Keratinocyte (primary cell): ENCODE results near the gene ELMO3. TPM values are rescaled to one million over a fixed set of nuclear protein-coding genes. Genes with fewer than 3 reads are reported as not detected.

Experiments used
- DNase-seq: peaks from one replicate; pipeline ENCODE4 v3.0.0-alpha.2; 2011; ENCODE audit warnings: low read depth, missing footprints, low spot score
- FAIRE-seq: peaks from 2 replicates; lab custom pipeline; 2011; peaks lifted over from hg19 to GRCh38; lab: Jason Lieb, UNC
- H2AFZ ChIP-seq: 2 replicates; pipeline ENCODE4 v1.6.0; 2012; ENCODE audit warnings: low read length, control low read depth, inconsistent platforms; ENCODE audit not compliant: control insufficient read depth
- H3K27ac ChIP-seq: 2 replicates; pipeline ENCODE4 v1.5.1; 2011; ENCODE audit warnings: low read length; ENCODE audit not compliant: control insufficient read depth, insufficient read depth
- H3K27me3 ChIP-seq: 3 replicates; pipeline ENCODE4 v1.6.0; 2011; ENCODE audit warnings: low read length; ENCODE audit not compliant: control insufficient read depth, insufficient read depth; ENCODE audit errors: extremely low read depth
- H3K36me3 ChIP-seq, 2 experiments: 2 replicates in 1 of 2; 3 replicates in 1 of 2; pipeline ENCODE4 v1.5.1; 2011; ENCODE audit warnings: low read length in 2 of 2, mild to moderate bottlenecking in 1 of 2; ENCODE audit not compliant: control insufficient read depth in 2 of 2, insufficient read depth in 2 of 2; ENCODE audit errors: extremely low read depth in 1 of 2
- H3K4me1 ChIP-seq: 3 replicates; pipeline ENCODE4 v1.5.1; 2011; ENCODE audit warnings: low read length; ENCODE audit not compliant: control insufficient read depth, insufficient read depth; ENCODE audit errors: extremely low read depth
- H3K4me2 ChIP-seq: 3 replicates; pipeline ENCODE4 v1.6.0; 2011; ENCODE audit warnings: low read depth, low read length; ENCODE audit not compliant: control insufficient read depth, insufficient read depth; ENCODE audit errors: extremely low read depth
- H3K4me3 ChIP-seq, 3 experiments: fragments of 200-600 bp in 1 of 3; sonication (generic) in 1 of 3; 2 replicates in 2 of 3; 3 replicates in 1 of 3; pipeline ENCODE4 v1.5.1; 2011 to 2016; ENCODE audit warnings: low read length in 3 of 3, mild to moderate bottlenecking in 3 of 3, control low read depth in 2 of 3, inconsistent platforms in 1 of 3, low read depth in 1 of 3, mixed read lengths in 1 of 3, mixed run types in 1 of 3, moderate library complexity in 1 of 3; ENCODE audit not compliant: control insufficient read depth in 2 of 3, insufficient read depth in 2 of 3; ENCODE audit errors: extremely low read depth in 1 of 3
- H3K79me2 ChIP-seq: 2 replicates; pipeline ENCODE4 v1.6.0; 2012; ENCODE audit warnings: low read length; ENCODE audit not compliant: control insufficient read depth, insufficient read depth
- H3K9ac ChIP-seq: 3 replicates; pipeline ENCODE4 v1.6.0; 2011; ENCODE audit warnings: low read length; ENCODE audit not compliant: control insufficient read depth, insufficient read depth; ENCODE audit errors: extremely low read depth
- H3K9me1 ChIP-seq: 3 replicates; pipeline ENCODE4 v1.6.0; 2011; ENCODE audit warnings: low read length; ENCODE audit not compliant: control insufficient read depth, insufficient read depth; ENCODE audit errors: extremely low read depth
- H3K9me3 ChIP-seq: 2 replicates; pipeline ENCODE4 v1.5.1; 2012; ENCODE audit warnings: low read depth, low read length; ENCODE audit not compliant: control insufficient read depth
- H4K20me1 ChIP-seq: 3 replicates; pipeline ENCODE4 v1.6.0; 2011; ENCODE audit warnings: low read length; ENCODE audit not compliant: control insufficient read depth, insufficient read depth; ENCODE audit errors: extremely low read depth
- EZH2 ChIP-seq: IDR thresholded peaks from one replicate; pipeline ENCODE4 v1.6.1; 2012; ENCODE audit warnings: inconsistent platforms, mild to moderate bottlenecking, low read length, moderate library complexity
- dilution Hi-C: fragments of 300-500 bp; cut with MboI; formaldehyde crosslinking; loops from one replicate; pipeline ENCODE4 v1.7.0; 2020; ENCODE audit warnings: low sequenced_read_pairs; ENCODE audit not compliant: extremely low pct_ligation_motif_present
- polyA plus RNA-seq, 5 experiments: library from polyadenylated mRNA; depleted of rRNA in 3 of 5; stranded (reverse) in 3 of 5; stranded (forward) in 1 of 5; unstranded in 1 of 5; fragments of >200 nt; gene quantifications; 1 replicate in 1 of 5; 2 replicates in 3 of 5; 3 replicates in 1 of 5; pipeline versions ENCODE4 v1.2.1 to v1.2.3, GENCODE V29; 2011 to 2012; ENCODE audit warnings: missing spikeins in 2 of 5, low read depth in 1 of 5, low replicate concordance in 1 of 5
- TF ChIP-seq, protein P1 (sequence below), 3 experiments: IDR thresholded peaks in 1 of 3; conservative IDR thresholded peaks in 1 of 3; optimal IDR thresholded peaks in 1 of 3; 2 replicates in 2 of 3; 3 replicates in 1 of 3; pipeline versions ENCODE3 to v1.5.1; 2011; ENCODE audit warnings: low read length in 3 of 3, mild to moderate bottlenecking in 3 of 3, moderate library complexity in 2 of 3, control low read depth in 1 of 3, inconsistent platforms in 1 of 3; ENCODE audit not compliant: insufficient read depth in 2 of 3; ENCODE audit errors: extremely low read depth in 1 of 3

ELMO3 gene
- polyA plus RNA-seq, 1 donor (not counting 4 experiments of a cell fraction or from before 2014, with no cell fraction given), result 21.0 TPM

DNA sequence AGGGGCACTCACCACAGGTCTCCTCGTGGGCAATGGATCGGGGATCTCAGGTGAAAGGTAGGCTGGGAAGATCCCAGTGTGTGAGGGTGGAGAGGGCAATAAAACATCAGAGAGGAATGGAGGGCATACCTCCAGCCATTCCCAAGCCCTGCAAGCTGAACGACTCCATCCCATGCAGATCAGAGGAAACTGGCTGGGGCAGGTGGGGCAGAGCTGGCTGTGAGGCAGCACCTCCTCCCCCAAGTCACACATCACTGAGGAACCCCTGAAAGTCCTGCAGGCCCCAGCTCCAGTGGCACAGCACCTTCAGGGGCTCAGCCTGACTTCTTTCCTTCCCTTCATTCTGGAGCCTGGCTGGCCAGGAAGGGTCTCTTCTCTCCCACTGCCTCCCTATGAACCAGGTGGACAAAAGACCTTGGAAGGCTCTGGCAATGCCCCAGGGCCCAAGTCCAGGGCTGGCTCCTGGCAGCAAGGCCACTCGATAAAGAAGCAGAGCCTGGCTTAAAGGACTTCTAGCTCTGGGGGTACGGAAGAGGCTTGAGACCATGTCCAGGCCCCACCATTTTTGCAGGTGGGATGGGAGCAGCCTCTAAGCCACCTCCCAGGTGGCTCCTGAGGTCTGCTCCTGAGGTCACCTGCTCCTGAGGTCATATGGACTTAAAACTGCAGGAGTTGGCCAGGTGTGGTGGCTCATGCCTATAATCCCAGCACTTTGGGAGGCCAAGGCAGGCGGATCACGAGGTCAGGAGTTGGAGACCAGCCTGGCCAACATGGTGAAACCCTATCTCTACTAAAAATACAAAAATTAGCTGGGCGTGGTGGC, 14.5 kb downstream of the ELMO3 start:
- no peaks in the 10 kb centered on the region for H3K9me1 ChIP-seq
- no peaks in the 10 kb centered on the region for H3K36me3 ChIP-seq
- peak overlapping the region; percentile 39 for H3K9ac ChIP-seq
- H3K4me1 ChIP-seq, result peaks cover 19% of the 10 kb centered on the region
- H3K4me3 ChIP-seq, result peak overlapping the region in 2 of 3 experiments; percentile 8 to 29
- H4K20me1 ChIP-seq, result no peaks in the 10 kb centered on the region
- peak overlapping the region; percentile 67 for H3K27ac ChIP-seq
- no peaks in the 10 kb centered on the region for H3K9me3 ChIP-seq
- peak overlapping the region; percentile 71 for H3K4me2 ChIP-seq
- DNase-seq (no peak), FAIRE-seq (no peak)
- H3K79me2 ChIP-seq, result no peaks in the 10 kb centered on the region
- H3K27me3 ChIP-seq, result no peaks in the 10 kb centered on the region
- TF ChIP-seq, protein P1, sequence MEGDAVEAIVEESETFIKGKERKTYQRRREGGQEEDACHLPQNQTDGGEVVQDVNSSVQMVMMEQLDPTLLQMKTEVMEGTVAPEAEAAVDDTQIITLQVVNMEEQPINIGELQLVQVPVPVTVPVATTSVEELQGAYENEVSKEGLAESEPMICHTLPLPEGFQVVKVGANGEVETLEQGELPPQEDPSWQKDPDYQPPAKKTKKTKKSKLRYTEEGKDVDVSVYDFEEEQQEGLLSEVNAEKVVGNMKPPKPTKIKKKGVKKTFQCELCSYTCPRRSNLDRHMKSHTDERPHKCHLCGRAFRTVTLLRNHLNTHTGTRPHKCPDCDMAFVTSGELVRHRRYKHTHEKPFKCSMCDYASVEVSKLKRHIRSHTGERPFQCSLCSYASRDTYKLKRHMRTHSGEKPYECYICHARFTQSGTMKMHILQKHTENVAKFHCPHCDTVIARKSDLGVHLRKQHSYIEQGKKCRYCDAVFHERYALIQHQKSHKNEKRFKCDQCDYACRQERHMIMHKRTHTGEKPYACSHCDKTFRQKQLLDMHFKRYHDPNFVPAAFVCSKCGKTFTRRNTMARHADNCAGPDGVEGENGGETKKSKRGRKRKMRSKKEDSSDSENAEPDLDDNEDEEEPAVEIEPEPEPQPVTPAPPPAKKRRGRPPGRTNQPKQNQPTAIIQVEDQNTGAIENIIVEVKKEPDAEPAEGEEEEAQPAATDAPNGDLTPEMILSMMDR (optimal IDR thresholded peaks at IDR 0.05 in 1 of 3, IDR thresholded peaks at IDR 0.05 in 1 of 3, conservative IDR thresholded peaks at IDR 0.05 in 1 of 3; ENCODE audit: extremely low read depth in 1 of 3, insufficient read depth in 2 of 3, low read length in 3 of 3), result no peak
- no peak for TF ChIP-seq EZH2
- peak overlapping the region; percentile 47 for H2AFZ ChIP-seq
- dilution Hi-C loops, result no loop called here

DNA sequence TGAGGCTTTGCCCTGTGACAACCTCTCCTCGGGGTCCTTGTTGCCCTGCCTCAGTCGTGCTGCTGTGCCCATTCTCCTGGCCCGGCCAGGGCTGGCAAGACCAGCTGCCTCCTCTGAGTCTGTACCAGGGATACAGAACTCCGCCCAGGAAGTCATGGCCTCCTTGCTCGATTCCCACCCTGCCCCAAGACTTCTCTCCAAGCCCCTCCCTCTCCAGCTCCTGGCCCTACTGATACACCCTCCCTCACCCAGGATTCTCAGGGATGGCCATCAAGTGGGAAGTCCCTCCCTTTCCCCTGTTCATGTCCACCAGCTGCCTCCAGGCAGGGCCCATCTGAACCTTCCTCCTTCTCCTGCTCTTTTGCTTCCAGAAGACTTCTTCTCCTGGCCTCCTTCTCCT, 16.8 kb downstream of the ELMO3 start:
- DNase-seq (no peak), FAIRE-seq (no peak)
- Histone ChIP-seq H3K9ac (no peak overlapping the region), H3K4me3 (no peak overlapping the region), H3K9me1 (no peaks in the 10 kb centered on the region), H2AFZ (no peak overlapping the region), H3K27ac (no peak overlapping the region), H4K20me1 (no peaks in the 10 kb centered on the region), H3K79me2 (no peaks in the 10 kb centered on the region), H3K27me3 (no peaks in the 10 kb centered on the region), H3K36me3 (peaks cover 0 to 1% of the 10 kb centered on the region in 2 experiments), H3K9me3 (no peaks in the 10 kb centered on the region), H3K4me2 (no peak overlapping the region), H3K4me1 (peaks cover 17% of the 10 kb centered on the region)
- dilution Hi-C loops, result no loop called here
- no peak for TF ChIP-seq EZH2
- TF ChIP-seq, protein P1 (optimal IDR thresholded peaks at IDR 0.05 in 1 of 3, IDR thresholded peaks at IDR 0.05 in 1 of 3, conservative IDR thresholded peaks at IDR 0.05 in 1 of 3; ENCODE audit: extremely low read depth in 1 of 3, insufficient read depth in 2 of 3, low read length in 3 of 3), result no peak
